ENCODE measurements around the gene USP6. TPM values are rescaled to one million over a fixed set of nuclear protein-coding genes. Genes with fewer than 3 reads are reported as not detected.
"Not testable (repeated sequence)": the region's sequence is repeated elsewhere in the genome, so short reads cannot be mapped to it uniquely, and the experiment has no call there.

The USP6 gene
- total RNA-seq, 1 donor from 2014 or later = not detected

DNA sequence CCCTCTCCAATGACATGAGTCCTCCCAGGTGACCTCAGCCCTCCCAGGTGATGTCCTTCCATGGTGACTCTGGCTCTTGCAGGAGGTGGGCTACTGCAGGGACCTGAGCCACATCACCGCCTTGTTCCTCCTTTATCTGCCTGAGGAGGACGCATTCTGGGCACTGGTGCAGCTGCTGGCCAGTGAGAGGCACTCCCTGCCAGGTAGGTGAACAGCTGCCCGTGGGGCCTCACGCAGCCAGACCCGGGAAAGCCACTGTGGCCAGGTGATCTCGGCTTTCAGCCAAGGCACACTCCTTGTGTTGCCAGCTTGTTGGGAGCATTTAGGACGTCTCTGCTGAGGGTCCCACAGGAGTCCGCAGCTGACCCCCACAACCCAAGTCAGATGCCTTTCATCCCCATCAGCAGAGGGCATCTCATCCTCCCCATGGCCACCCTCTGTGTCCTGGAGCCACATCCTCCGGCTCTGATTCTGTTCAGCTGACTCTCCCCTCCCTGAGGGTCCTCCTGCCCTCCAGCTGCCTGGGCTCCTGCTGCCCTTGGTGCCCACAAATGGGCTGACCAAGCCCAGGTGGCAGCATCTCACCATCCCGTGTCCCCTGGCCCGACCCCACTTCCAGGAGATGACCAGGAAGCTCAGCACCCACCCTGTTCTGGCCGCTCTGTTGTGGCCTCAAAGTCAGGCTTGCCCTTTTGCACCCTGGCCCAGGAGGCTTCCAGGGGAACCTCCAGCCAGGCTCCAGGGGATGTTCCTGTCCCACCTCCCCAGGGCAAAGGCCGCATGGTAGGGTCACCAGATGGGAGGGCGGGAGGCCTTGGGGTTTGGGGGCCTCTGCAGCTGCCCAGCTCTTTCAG is 20.1 kb downstream of the USP6 start:
- no peak overlapping the region for H3K4me3 ChIP-seq (ENCODE audit: low read depth, low read length)
- TF ChIP-seq, protein P1, sequence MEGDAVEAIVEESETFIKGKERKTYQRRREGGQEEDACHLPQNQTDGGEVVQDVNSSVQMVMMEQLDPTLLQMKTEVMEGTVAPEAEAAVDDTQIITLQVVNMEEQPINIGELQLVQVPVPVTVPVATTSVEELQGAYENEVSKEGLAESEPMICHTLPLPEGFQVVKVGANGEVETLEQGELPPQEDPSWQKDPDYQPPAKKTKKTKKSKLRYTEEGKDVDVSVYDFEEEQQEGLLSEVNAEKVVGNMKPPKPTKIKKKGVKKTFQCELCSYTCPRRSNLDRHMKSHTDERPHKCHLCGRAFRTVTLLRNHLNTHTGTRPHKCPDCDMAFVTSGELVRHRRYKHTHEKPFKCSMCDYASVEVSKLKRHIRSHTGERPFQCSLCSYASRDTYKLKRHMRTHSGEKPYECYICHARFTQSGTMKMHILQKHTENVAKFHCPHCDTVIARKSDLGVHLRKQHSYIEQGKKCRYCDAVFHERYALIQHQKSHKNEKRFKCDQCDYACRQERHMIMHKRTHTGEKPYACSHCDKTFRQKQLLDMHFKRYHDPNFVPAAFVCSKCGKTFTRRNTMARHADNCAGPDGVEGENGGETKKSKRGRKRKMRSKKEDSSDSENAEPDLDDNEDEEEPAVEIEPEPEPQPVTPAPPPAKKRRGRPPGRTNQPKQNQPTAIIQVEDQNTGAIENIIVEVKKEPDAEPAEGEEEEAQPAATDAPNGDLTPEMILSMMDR (conservative IDR thresholded peaks at IDR 0.05; ENCODE audit: low read depth, low read length) = no peak
- DNase-seq (ENCODE audit: low read depth) = no peak

DNA sequence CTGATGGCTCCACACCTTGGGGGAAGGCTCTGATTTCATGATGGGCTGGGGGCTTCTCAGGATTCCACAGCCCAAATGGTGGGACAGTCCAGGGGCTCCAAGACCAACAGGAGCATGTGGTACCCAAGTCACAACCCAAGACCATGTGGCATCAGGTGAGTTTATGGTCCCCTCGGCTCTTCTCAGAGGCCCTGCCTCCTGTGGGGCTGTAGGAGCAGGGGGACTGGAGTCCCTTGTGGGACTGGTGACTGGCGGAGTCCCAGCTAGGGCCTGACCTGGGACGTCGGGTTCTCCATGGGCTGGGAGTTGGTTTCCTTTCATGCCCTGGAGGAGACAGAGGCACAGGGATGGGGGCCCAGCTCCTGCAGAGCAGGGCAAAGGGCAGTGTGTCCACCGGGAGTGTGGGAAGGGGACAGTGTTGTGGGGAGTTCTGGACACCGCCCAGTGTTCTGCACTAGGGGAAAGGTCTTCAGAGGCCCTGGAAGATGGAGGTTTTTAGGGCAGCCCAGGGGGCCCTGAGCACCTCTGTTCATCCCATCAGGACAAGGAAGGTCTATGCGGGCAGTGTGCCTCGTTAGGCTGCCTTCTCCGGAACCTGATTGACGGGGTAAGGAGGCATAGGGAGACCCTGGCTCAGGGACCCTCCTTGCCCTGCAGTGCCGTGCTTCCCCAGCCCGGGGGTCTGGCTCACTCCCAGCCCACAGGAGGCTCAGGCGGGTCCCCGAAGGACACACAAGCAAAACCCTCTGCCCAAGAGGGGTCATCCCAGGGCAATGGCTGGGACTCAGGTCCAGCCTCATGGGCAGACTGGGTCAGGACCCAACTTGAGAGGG is 21.0 kb downstream of the USP6 start:
- DNase-seq (ENCODE audit: low read depth); H3K4me3 ChIP-seq (ENCODE audit: low read depth, low read length): not testable (repeated sequence)

DNA sequence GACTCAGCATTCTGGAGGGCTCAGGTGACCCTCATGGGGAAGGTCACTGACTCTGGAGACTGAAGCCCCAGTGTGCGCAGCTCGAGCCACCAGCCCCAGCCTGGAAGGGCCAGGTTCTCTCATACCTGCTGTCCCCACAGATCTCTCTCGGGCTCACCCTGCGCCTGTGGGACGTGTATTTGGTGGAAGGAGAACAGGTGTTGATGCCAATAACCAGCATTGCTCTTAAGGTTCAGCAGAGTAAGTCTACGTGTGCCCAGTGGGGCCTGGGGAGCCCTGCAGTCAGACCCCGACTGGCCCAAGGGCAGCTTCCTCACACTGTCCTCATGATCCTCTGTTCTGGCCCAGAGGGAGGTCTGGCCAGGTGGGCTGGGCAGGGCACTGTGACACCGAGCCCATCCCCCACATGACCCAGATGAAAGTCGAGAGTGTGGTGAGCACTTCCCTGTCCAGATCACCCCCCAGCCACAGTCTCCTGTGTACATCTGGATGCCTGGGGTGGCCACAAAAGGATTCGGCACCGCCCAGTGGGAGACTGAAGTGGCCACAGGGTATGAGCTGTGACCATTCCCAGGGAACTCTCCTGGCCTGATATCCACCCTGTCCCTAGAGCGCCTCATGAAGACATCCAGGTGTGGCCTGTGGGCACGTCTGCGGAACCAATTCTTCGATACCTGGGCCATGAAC is 21.8 kb downstream of the USP6 start:
- H3K4me3 ChIP-seq (ENCODE audit: low read depth, low read length); DNase-seq (ENCODE audit: low read depth): not testable (repeated sequence)

DNA sequence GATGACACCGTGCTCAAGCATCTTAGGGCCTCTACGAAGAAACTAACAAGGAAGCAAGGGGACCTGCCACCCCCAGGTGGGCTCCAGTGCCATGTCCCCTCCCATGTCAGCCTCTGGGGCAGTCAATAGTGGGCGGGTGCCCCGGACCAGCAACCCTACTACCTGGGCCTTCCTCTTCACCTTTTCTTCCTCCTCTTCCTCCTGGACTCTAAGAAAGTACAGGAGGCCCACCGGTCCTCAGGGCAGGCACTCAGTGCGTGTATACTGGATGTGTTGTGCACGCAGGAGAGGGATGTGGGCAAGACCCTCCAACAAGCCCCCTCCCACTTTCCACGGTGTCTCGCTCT is 22.3 kb downstream of the USP6 start:
- H3K4me3 ChIP-seq (ENCODE audit: low read depth, low read length); DNase-seq (ENCODE audit: low read depth): not testable (repeated sequence)

DNA sequence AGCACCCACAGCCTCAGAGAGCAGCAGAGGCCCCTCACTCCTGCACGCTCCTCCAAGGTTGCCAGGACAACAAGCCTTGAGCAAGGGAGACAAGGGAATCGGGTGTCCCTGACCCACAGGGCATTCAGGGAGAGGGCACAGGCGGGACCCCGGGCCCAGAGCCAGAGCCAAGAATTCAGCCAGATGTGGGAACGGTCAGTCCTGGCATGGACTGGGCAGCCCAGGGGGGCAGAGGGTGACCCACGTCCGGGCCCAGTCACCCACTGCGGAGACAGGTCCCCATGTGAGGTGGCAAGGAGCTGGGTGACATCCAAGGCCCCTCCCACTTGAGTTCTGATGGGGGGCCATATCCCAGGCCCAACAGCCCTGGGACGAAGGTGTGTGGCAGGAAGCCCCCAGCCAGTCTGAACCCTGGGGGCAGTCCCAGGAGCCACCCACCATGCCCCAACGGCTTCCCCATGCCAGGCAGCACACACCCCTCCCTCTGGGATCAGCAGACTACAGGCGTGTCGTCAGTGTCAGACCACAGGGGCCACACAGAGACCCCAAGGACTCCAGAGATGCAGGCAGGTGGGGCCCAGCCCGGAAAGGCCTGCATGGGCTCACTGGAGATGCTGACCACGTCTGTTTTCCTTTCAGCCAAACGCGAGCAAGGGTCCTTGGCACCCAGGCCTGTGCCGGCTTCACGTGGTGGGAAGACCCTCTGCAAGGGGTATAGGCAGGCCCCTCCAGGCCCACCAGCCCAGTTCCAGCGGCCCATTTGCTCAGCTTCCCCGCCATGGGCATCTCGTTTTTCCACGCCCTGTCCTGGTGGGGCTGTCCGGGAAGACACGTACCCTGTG is 23.0 kb downstream of the USP6 start:
- TF ChIP-seq, protein P1 (conservative IDR thresholded peaks at IDR 0.05; ENCODE audit: low read depth, low read length) = no peak
- no peak overlapping the region for H3K4me3 ChIP-seq (ENCODE audit: low read depth, low read length)
- DNase-seq (ENCODE audit: low read depth) = no peak

DNA sequence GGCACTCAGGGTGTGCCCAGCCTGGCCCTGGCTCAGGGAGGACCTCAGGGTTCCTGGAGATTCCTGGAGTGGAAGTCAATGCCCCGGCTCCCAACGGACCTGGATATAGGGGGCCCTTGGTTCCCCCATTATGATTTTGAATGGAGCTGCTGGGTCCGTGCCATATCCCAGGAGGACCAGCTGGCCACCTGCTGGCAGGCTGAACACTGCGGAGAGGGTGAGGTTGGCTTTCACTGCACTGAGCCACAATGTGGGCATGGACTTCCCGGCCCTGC is 23.6 kb downstream of the USP6 start:
- TF ChIP-seq, protein P1 (conservative IDR thresholded peaks at IDR 0.05; ENCODE audit: low read depth, low read length) = no peak
- H3K4me3 ChIP-seq (ENCODE audit: low read depth, low read length) = no peak overlapping the region
- no peak for DNase-seq (ENCODE audit: low read depth)

DNA sequence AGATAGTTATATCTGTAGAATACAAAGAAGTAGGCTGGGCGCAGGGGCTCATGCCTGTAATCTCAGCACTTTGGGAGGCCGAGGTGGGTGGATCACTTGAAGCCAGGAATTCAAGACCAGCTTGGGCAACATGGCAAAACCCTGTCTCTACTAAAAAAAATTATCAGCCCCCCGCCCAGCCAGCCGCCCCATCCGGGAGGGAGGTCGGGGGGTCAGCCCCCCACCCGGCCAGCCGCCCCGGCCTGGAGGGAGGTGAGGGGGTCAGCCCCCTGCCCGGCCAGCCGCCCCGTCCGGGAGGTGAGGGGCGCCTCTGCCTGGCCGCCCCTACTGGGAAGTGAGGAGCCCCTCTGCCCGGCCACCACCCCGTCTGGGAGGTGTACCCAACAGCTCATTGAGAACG is 27.0 kb downstream of the USP6 start:
- H3K4me3 ChIP-seq (ENCODE audit: low read depth, low read length); DNase-seq (ENCODE audit: low read depth): not testable (repeated sequence)

DNA sequence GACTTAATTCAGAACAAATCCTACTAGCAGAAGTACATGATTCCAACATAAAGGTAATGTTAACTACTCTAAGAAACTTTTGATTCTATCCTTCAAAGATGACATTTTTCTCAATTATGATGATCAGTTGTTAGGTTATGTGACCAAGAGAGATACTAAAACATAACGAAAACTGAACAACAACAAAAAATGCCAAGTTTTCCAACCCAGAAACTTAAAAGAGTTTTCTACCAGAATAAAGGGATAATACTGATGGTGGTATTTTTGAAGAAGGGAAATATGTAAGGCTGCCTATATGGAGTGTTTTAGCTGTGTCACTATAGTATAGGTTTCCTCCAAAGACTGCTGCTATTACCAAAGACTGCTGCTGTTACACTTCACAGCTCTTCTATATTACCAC is 30.3 kb downstream of the USP6 start:
- not testable (repeated sequence) for H3K4me3 ChIP-seq (ENCODE audit: low read depth, low read length); DNase-seq (ENCODE audit: low read depth)

DNA sequence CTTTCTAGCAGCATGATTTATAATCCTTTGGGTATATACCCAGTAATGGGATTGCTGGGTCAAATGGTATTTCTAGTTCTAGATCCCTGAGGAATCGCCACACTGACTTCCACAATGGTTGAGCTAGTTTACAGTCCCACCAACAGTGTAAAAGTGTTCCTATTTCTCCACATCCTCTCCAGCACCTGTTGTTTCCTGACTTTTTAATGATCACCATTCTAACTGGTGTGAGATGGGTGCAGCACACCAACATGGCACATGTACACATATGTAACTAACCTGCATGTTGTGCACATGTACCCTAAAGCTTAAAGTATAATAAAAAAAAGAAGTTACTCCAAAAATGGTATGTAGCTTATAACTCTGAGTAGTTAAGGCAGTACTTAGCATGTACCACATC is 44.9 kb downstream of the USP6 start:
- H3K4me3 ChIP-seq (ENCODE audit: low read depth, low read length); DNase-seq (ENCODE audit: low read depth): not testable (repeated sequence)

DNA sequence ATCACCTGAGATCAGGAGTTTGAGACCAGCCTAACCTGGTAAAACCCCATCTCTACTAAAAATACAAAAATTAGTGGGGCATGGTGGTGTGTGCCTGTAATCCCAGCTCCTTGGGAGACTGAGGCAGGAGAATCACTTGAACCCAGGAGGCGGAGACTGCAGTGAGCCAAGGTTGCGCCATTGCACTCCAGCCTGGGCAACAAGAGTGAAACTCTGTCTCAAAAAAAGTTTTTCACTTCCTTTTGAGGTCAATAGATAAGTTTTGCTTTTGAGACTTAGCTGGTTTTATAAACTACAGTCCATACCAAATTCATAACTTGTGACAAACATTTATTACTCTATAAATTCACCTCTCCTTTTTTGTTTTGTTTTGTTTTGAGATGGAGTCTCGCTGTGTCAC is 46.0 kb downstream of the USP6 start:
- not testable (repeated sequence) for H3K4me3 ChIP-seq (ENCODE audit: low read depth, low read length); DNase-seq (ENCODE audit: low read depth)
